Adrenal gland (tissue), 5 donors: ENCODE data around the gene GALNT5.
A peak's percentile ranks its signal among the peaks of the same experiment; 100 is the strongest.

Experiments used
- CTCF ChIP-seq, 6 experiments: fragments of 450-650 bp in 4 of 6; fragments of 200-600 bp in 2 of 6; sonication (generic) in 1 of 6; IDR thresholded peaks; 1 replicate in 5 of 6; 2 replicates in 1 of 6; pipeline versions ENCODE4 v1.5.1 to v1.8.0; 2016 to 2021; ENCODE audit warnings: antibody characterized with exemption in 6 of 6, mild to moderate bottlenecking in 2 of 6, moderate library complexity in 1 of 6
- POLR2A ChIP-seq, 2 donors: fragments of 450-650 bp; IDR thresholded peaks; one replicate each; pipeline ENCODE4 v1.6.1; 2017; ENCODE audit warnings: antibody characterized with exemption in 2 of 2, mild to moderate bottlenecking in 2 of 2, moderate library complexity in 1 of 2
- donor health status: DM: no; HTN: no; CAD: no.

DNA sequence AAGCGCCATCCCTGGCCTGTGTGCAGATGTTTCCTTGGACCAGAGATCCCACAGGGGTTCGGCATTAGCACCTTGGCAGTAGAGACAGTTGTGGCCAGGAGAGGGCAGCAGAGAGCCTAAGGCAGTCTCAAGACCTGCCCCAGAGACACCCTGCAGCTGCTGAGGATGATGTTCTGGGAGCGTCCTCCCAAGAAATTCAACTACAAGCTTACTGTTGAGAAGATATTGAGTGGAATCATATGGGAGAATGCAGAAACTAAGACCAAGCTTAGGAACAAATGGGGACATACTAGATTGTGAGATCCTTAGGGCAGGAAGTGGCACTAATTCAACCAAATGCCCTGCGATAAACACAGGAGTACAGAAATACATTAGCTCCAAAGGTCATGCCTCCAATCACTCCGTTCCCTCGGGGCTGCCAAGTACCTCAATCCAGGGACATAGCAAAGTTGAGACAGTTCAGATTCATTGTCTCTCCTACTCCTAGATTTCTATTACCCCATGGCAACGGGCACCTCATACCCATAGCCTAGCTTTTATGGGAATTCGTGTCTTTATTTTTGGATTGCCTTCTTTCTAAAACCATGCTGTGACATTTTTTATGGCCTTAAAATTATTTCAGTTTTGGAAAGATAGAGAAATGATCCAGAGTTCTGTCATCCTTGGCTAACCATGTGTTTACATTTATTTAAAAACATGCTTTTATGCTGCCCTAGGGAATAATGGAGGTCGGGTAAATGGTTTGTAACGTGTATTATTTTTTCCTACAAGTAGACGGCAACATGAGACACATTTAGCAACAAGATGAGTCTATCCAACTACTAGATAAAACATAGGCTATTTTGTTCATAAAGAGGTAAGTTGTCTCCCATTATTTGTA is 70.4 kb downstream of the GALNT5 start:
- TF ChIP-seq CTCF (IDR thresholded peaks at IDR 0.05) (peak; percentile 54 to 90 (median 71)), POLR2A (IDR thresholded peaks at IDR 0.05) (no peak)
